ENCODE data around the gene SLC23A1.
"Not testable (repeated sequence)": the region's sequence is repeated elsewhere in the genome, so short reads cannot be mapped to it uniquely, and the experiment has no call there.

The SLC23A1 gene

GRCh38 chr5:139383275-139383992, at the start of gene SLC23A1:
Gene SLC23A1 (minus strand): TSS chr5:139383297. CDS start chr5:139383253, 44 bp downstream.
- no peak for DNase-seq

- DNase-seq, result no peak
Observed at GRCh38 chr5:139431706-139432105, 48.6 kb upstream of the SLC23A1 start.

GRCh38 chr5:139430015-139430414, 46.9 kb upstream of the SLC23A1 start:
- no peak for DNase-seq

GRCh38 chr5:139426203-139426885, 43.2 kb upstream of the SLC23A1 start:
- no peak for DNase-seq

GRCh38 chr5:139425497-139425896, 42.4 kb upstream of the SLC23A1 start:
- no peak for DNase-seq

- peak; percentile 72 for DNase-seq
Observed at GRCh38 chr5:139422307-139422893, 39.3 kb upstream of the SLC23A1 start.

- no peak for DNase-seq
Observed at GRCh38 chr5:139419226-139420192, 36.4 kb upstream of the SLC23A1 start.

GRCh38 chr5:139418793-139419192, 35.7 kb upstream of the SLC23A1 start:
- DNase-seq, result no peak

GRCh38 chr5:139417214-139417613, 34.1 kb upstream of the SLC23A1 start:
- DNase-seq, result no peak

- DNase-seq, result no peak
Observed at GRCh38 chr5:139416651-139417050, 33.6 kb upstream of the SLC23A1 start.

GRCh38 chr5:139415869-139416268, 32.8 kb upstream of the SLC23A1 start:
- no peak for DNase-seq

- DNase-seq, result no peak
Observed at GRCh38 chr5:139415221-139415861, 32.2 kb upstream of the SLC23A1 start.

- DNase-seq, result no peak
Observed at GRCh38 chr5:139414581-139415130, 31.6 kb upstream of the SLC23A1 start.

- peak; percentile 45 for DNase-seq
Observed at GRCh38 chr5:139413963-139414362, 30.9 kb upstream of the SLC23A1 start.

- no peak for DNase-seq
Observed at GRCh38 chr5:139413153-139413552, 30.1 kb upstream of the SLC23A1 start.

GRCh38 chr5:139410993-139411828, 28.1 kb upstream of the SLC23A1 start:
- no peak for DNase-seq

GRCh38 chr5:139410121-139410992, 27.3 kb upstream of the SLC23A1 start:
- DNase-seq, result no peak

GRCh38 chr5:139409116-139409515, 26.0 kb upstream of the SLC23A1 start:
- not testable (repeated sequence) for DNase-seq

GRCh38 chr5:139408191-139408590, 25.1 kb upstream of the SLC23A1 start:
- no peak for DNase-seq

- no peak for DNase-seq
Observed at GRCh38 chr5:139407517-139407916, 24.4 kb upstream of the SLC23A1 start.

All from stimulated activated CD4-positive, alpha-beta T cell treated with anti-CD3 and anti-CD28 coated beads, Interleukin-4, amount 100 ng/mL, for 24 hours (primary cell).